Fibroblast of skin of left quadriceps (primary cell): ENCODE results near the gene HPD.
"Not testable (repeated sequence)": the region's sequence is repeated elsewhere in the genome, so short reads cannot be mapped to it uniquely, and the experiment has no call there.

ENCODE experiments used
- DNase-seq, 2 experiments: peaks; one replicate each; pipeline ENCODE4 v3.0.0-alpha.2; 2013; ENCODE audit warnings: low read depth in 2 of 2

Gene HPD

GRCh38 chr12:121858662-121859572, at the start of gene HPD:
Gene HPD, minus strand, starts transcription at chr12:121858859. Its CDS starts 36 bp downstream, at chr12:121858823.
- DNase-seq, result peak; percentile 50

DNA sequence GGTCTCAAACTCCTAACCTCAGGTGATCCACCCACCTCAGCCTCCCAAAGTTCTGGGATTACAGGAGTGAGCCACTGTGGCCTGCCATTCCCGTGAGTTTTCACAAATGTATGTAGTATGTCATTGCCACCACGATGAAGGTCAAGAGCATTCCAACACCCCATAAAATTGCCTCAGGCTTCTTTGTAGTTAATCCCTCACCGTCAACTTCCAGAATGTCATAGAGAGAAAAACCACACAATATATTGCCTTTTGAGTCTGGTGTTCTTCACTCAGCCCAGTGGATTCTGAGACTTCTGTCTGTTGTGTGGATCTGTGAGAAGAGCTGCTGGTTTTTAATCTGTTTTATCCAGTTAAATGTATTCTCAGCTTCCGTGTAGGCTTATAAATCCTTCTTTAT, 47.1 kb upstream of the HPD start:
- no peak for DNase-seq

DNA sequence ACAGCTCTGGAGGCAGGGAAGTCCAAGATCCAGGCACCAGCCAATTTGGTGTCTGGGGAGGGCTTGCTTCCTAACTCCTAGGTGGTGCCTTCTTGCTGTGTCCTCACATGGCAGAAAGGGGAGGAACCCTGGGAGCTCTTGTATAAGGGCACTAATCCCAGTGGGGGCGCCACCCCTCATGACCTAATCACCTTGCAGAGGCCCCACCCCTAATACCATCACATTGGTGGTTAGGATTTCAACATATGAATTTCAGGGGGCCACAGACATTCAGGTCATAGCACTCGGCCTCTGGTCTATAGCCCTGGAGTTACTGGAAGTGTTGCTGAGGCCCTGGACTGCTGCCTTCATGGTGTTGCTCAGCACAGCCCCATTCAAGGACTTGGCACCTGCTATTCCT, 44.5 kb upstream of the HPD start:
- no peak for DNase-seq

- DNase-seq, result no peak
Measured at GRCh38 chr12:121899590-121899989, 40.9 kb upstream of the HPD start.

GRCh38 chr12:121898287-121898686, 39.6 kb upstream of the HPD start:
- no peak for DNase-seq

DNA sequence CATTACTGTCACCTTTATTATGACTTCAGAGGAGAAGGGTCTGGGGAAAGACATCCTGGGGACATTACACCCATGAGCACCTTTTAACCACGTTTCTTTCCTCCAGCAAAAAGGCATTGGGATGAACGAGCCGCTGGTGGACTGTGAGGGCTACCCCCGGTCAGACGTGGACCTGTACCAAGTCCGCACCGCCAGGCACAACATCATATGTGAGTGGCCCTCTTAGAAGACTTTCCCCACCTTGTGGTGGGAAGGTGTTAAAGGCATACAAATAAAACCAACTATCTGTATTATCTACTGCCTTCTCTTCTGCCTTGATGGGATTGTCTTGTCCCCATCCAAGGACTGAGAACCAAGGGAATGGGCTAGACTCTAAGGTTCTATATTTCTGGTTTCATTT, 36.0 kb upstream of the HPD start:
- DNase-seq, result peak in 1 of 2 experiments; percentile 7

- peak in 1 of 2 experiments; percentile 26 for DNase-seq
Measured at GRCh38 chr12:121893961-121894460, 35.4 kb upstream of the HPD start.

GRCh38 chr12:121892673-121893561, 34.3 kb upstream of the HPD start:
- no peak for DNase-seq

- DNase-seq, result peak in 1 of 2 experiments; percentile 13
Measured at GRCh38 chr12:121889661-121890060, 31.0 kb upstream of the HPD start.

DNA sequence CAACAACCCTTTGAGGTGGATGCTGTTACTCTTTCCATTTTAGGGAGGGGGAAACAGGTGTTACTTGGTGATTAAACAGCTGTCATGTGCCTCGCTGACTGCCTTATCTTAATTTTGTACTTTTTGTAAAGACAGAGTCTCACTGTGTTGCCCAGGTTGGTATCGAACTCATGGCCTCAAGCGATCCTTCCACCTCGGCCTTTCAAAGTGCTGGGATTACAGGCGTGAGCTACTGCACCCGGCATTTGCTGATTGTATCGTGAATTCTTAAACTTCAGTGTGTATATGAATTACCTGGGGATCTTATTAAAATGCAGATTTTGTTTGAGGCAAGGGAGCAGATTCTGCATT, 30.6 kb upstream of the HPD start:
- DNase-seq, result no peak

- DNase-seq, result peak; percentile 93 to 95
Measured at GRCh38 chr12:121888478-121889273, 30.0 kb upstream of the HPD start, which contains the start of gene PSMD9. Gene PSMD9, plus strand, starts transcription at chr12:121888790. Its CDS starts 67 bp downstream, at chr12:121888857.

- no peak for DNase-seq
Measured at GRCh38 chr12:121888083-121888477, 29.4 kb upstream of the HPD start.

DNA sequence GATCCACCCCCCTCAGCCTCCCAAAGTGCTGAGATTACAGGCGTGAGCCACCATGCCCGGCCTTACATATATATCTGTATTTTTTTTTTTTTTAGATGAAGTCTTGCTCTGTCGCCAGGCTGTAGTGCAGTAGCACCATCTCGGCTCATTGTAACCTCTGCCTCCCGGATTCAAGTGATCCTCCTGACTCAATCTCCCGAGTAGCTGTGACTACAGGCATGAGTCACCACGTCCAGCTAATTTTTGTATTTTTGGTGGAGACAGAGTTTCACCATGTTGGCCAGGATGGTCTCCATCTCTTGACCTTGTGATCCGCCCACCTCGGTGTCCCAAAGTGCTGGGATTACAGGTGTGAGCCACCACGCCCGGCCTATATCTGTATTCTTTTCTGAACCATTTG, 26.5 kb upstream of the HPD start:
- DNase-seq, result not testable (repeated sequence)

DNA sequence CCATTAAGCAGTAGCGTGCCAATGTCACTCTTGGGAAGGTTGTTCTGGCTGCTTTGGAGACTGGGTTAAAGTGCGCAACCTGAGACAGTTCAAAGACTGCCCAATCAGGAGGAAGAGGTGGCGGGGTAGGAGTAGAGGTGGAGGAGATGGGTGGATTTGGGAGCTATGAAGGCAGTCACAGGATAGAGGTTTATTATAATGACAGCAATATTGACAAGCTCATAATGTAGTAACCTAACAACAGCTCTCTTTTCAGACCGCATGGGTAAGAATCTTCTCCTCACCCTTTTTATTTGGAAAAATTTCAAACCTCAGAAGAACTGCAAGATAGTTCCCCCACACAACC, 24.6 kb upstream of the HPD start:
- DNase-seq, result no peak

- DNase-seq, result not testable (repeated sequence)
Measured at GRCh38 chr12:121876080-121876447, 17.4 kb upstream of the HPD start.

- DNase-seq, result no peak
Measured at GRCh38 chr12:121875582-121875981, 16.9 kb upstream of the HPD start.

GRCh38 chr12:121874071-121874470, 15.4 kb upstream of the HPD start:
- no peak for DNase-seq

DNA sequence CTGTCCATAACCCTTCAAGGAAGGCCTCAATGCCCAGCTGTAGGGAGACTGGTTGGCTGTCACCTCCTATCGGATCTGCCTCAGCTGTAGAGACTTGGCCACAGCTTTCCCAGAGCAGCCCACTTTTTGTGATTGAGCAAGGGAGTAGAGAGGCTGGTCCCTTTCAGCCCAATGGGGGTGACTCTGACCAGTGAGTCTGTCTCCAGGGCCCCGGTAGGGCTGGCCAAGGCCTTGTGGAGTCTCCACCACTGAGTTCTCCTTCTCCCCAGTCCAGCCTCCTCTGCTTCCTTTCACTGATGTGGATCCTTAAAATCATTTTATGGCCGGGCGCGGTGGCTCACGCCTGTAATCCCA, 14.5 kb upstream of the HPD start:
- no peak for DNase-seq

- peak; percentile 86 to 88 for DNase-seq
Measured at GRCh38 chr12:121872546-121873215, 14.0 kb upstream of the HPD start.

GRCh38 chr12:121871467-121871866, 12.8 kb upstream of the HPD start:
- DNase-seq, result no peak

DNA sequence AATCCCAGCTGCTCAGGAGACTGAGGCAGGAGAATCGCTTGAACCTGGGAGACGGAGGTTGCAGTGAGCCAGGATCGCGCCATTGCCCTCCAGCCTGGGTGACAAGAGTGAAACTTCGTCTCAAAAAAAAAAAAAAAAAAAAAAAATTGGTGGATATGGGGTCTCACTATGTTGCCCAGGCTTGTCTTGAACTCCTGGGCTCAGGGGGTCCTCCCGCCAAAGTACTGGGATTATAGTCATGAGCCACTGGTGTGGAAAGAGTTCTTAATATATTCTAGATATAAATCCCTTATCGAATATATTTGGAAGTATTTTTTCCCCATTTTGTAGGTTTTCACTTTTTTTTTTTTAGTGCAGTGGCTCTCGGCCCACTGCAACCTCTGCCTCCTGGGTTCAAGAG, 10.6 kb upstream of the HPD start:
- DNase-seq, result not testable (repeated sequence)
